ENCODE measurements around the gene RFC2. TPM values are rescaled to one million over a fixed set of nuclear protein-coding genes. Genes with fewer than 3 reads are reported as not detected.

Gene RFC2
- total RNA-seq, 1 donor from 2014 or later: 71.3 TPM

GRCh38 chr7:74193913-74194312 lies 60.3 kb downstream of the RFC2 start:
- Histone ChIP-seq H3K4me2 (no peak overlapping the region), H3K27ac (no peak overlapping the region), H3K79me2 (ENCODE audit: low read depth) (peaks cover 23% of the 10 kb centered on the region), H3K9me3 (ENCODE audit: low read depth) (no peaks in the 10 kb centered on the region), H3K27me3 (no peaks in the 10 kb centered on the region), H2AFZ (replicated peaks) (no peak overlapping the region), H3F3A (ENCODE audit: low read depth) (peaks cover 32% of the 10 kb centered on the region), H3K4me1 (no peaks in the 10 kb centered on the region), H3K4me3 (no peak overlapping the region), H3K9ac (no peak overlapping the region), H3K36me3 (peaks cover 40% of the 10 kb centered on the region), H4K20me1 (ENCODE audit: low read depth) (peaks cover 34% of the 10 kb centered on the region)
- Mint-ChIP-seq H3K4me3 (no peak overlapping the region), H3K4me1 (no peaks in the 10 kb centered on the region), H3K27me3 (ENCODE audit: insufficient read depth, low read depth) (no peaks in the 10 kb centered on the region), H3K9me3 (no peaks in the 10 kb centered on the region), H3K36me3 (peaks cover 36% of the 10 kb centered on the region), H3K27ac (no peak overlapping the region)
- TF ChIP-seq EZH2 (IDR thresholded peaks at IDR 0.05) (no peak), CTCF (IDR thresholded peaks at IDR 0.05) (no peak), EZH2phosphoT487 (IDR thresholded peaks at IDR 0.05) (no peak)
- no peak for DNase-seq (ENCODE audit: low spot score)

GRCh38 chr7:74193054-74193453 lies 61.1 kb downstream of the RFC2 start:
- H3K27ac Mint-ChIP-seq: no peak overlapping the region
- H3K36me3 ChIP-seq: peaks cover 40% of the 10 kb centered on the region
- H3F3A ChIP-seq (ENCODE audit: low read depth): peaks cover 25% of the 10 kb centered on the region
- H3K27me3 Mint-ChIP-seq (ENCODE audit: insufficient read depth, low read depth): no peaks in the 10 kb centered on the region
- no peak overlapping the region for H3K4me3 Mint-ChIP-seq
- TF ChIP-seq CTCF (IDR thresholded peaks at IDR 0.05) (no peak), EZH2phosphoT487 (IDR thresholded peaks at IDR 0.05) (no peak), EZH2 (IDR thresholded peaks at IDR 0.05) (no peak)
- no peak overlapping the region for H2AFZ ChIP-seq (replicated peaks)
- H3K9me3 Mint-ChIP-seq: no peaks in the 10 kb centered on the region
- H3K4me1 Mint-ChIP-seq: no peaks in the 10 kb centered on the region
- peaks cover 43% of the 10 kb centered on the region for H3K36me3 Mint-ChIP-seq
- DNase-seq (ENCODE audit: low spot score): no peak
- H3K9me3 ChIP-seq (ENCODE audit: low read depth): no peaks in the 10 kb centered on the region
- no peaks in the 10 kb centered on the region for H3K27me3 ChIP-seq
- H3K79me2 ChIP-seq (ENCODE audit: low read depth): peaks cover 32% of the 10 kb centered on the region
- peaks cover 42% of the 10 kb centered on the region for H4K20me1 ChIP-seq (ENCODE audit: low read depth)
- no peaks in the 10 kb centered on the region for H3K4me1 ChIP-seq
- H3K4me2 ChIP-seq: no peak overlapping the region
- no peak overlapping the region for H3K4me3 ChIP-seq
- no peak overlapping the region for H3K27ac ChIP-seq
- H3K9ac ChIP-seq: no peak overlapping the region

GRCh38 chr7:74191231-74191630 lies 63.0 kb downstream of the RFC2 start:
- H2AFZ ChIP-seq (replicated peaks): no peak overlapping the region
- H3K27ac Mint-ChIP-seq: no peak overlapping the region
- H3K9me3 ChIP-seq (ENCODE audit: low read depth): no peaks in the 10 kb centered on the region
- H3K36me3 Mint-ChIP-seq: peaks cover 46% of the 10 kb centered on the region
- H3K9me3 Mint-ChIP-seq: no peaks in the 10 kb centered on the region
- no peaks in the 10 kb centered on the region for H3K27me3 Mint-ChIP-seq (ENCODE audit: insufficient read depth, low read depth)
- H3K4me1 Mint-ChIP-seq: peaks cover 3% of the 10 kb centered on the region
- TF ChIP-seq EZH2 (IDR thresholded peaks at IDR 0.05) (no peak), EZH2phosphoT487 (IDR thresholded peaks at IDR 0.05) (no peak), CTCF (IDR thresholded peaks at IDR 0.05) (no peak)
- peaks cover 14% of the 10 kb centered on the region for H3F3A ChIP-seq (ENCODE audit: low read depth)
- H3K27ac ChIP-seq: no peak overlapping the region
- H3K4me1 ChIP-seq: no peaks in the 10 kb centered on the region
- peaks cover 57% of the 10 kb centered on the region for H4K20me1 ChIP-seq (ENCODE audit: low read depth)
- H3K36me3 ChIP-seq: peaks cover 40% of the 10 kb centered on the region
- no peaks in the 10 kb centered on the region for H3K27me3 ChIP-seq
- peaks cover 50% of the 10 kb centered on the region for H3K79me2 ChIP-seq (ENCODE audit: low read depth)
- no peak overlapping the region for H3K4me2 ChIP-seq
- no peak overlapping the region for H3K4me3 Mint-ChIP-seq
- no peak overlapping the region for H3K9ac ChIP-seq
- DNase-seq (ENCODE audit: low spot score): no peak
- no peak overlapping the region for H3K4me3 ChIP-seq
